CD4-positive, alpha-beta T cell treated with Interferon alpha-2 for 1 hour (primary cell): ENCODE measurements around the gene RAD1.

Experiments
- DNase-seq, 2 donors: peaks; one replicate each; pipeline ENCODE4 v3.0.0-alpha.2; 2020 to 2022

RAD1 gene

GRCh38 chr5:34915856-34916192 lies 520 bp upstream of the RAD1 start:
- no peak for DNase-seq

- peak in 1 of 2 donors; percentile 54 for DNase-seq
Measured at GRCh38 chr5:34914671-34915138, 599 bp downstream of the RAD1 start.

GRCh38 chr5:34913072-34913471 lies 2.2 kb downstream of the RAD1 start:
- DNase-seq, result no peak

GRCh38 chr5:34905564-34905963 lies 9.7 kb downstream of the RAD1 start:
- no peak for DNase-seq

- DNase-seq, result no peak
Measured at GRCh38 chr5:34903260-34903659, 12.0 kb downstream of the RAD1 start.

GRCh38 chr5:34900652-34901051 lies 14.7 kb downstream of the RAD1 start:
- DNase-seq, result no peak

- DNase-seq, result no peak
Measured at GRCh38 chr5:34899066-34899465, 16.2 kb downstream of the RAD1 start.

- peak; percentile 49 to 62 for DNase-seq
Measured at GRCh38 chr5:34898258-34898895, 16.9 kb downstream of the RAD1 start.

GRCh38 chr5:34897646-34898045 lies 17.7 kb downstream of the RAD1 start:
- no peak for DNase-seq

GRCh38 chr5:34895641-34896419 lies 19.5 kb downstream of the RAD1 start:
- DNase-seq, result no peak

GRCh38 chr5:34894716-34895115 lies 20.6 kb downstream of the RAD1 start:
- no peak for DNase-seq

- DNase-seq, result no peak
Measured at GRCh38 chr5:34892414-34892813, 22.9 kb downstream of the RAD1 start.

GRCh38 chr5:34891981-34892380 lies 23.3 kb downstream of the RAD1 start:
- no peak for DNase-seq

GRCh38 chr5:34889394-34889793 lies 25.9 kb downstream of the RAD1 start:
- no peak for DNase-seq

- DNase-seq, result no peak
Measured at GRCh38 chr5:34886392-34887119, 28.7 kb downstream of the RAD1 start.

GRCh38 chr5:34881246-34881645 lies 34.1 kb downstream of the RAD1 start:
- DNase-seq, result no peak

GRCh38 chr5:34876275-34876674 lies 39.0 kb downstream of the RAD1 start:
- no peak for DNase-seq

GRCh38 chr5:34870382-34870781 lies 44.9 kb downstream of the RAD1 start:
- DNase-seq, result no peak

GRCh38 chr5:34869256-34869655 lies 46.0 kb downstream of the RAD1 start:
- no peak for DNase-seq

- DNase-seq, result no peak
Measured at GRCh38 chr5:34868791-34869190, 46.5 kb downstream of the RAD1 start.

GRCh38 chr5:34867660-34868059 lies 47.6 kb downstream of the RAD1 start:
- DNase-seq, result no peak

GRCh38 chr5:34866989-34867471 lies 48.3 kb downstream of the RAD1 start:
- no peak for DNase-seq

- no peak for DNase-seq
Measured at GRCh38 chr5:34865091-34865490, 50.2 kb downstream of the RAD1 start.

GRCh38 chr5:34863946-34864345 lies 51.4 kb downstream of the RAD1 start:
- DNase-seq, result no peak
